Mucosa of gallbladder (tissue), 1 donor: ENCODE results near the gene ZBTB25. TPM values are rescaled to one million over a fixed set of nuclear protein-coding genes. Genes with fewer than 3 reads are reported as not detected.

Experiments
- DNase-seq: peaks from one replicate; pipeline ENCODE4 v3.0.0-alpha.2; 2020; ENCODE audit warnings: low spot score
- total RNA-seq: library from RNA; stranded (reverse); gene quantifications from one replicate; pipeline ENCODE4 v1.2.1, GENCODE V29; 2021
- donor health status: DM: no; HTN: no; CAD: no.

The ZBTB25 gene
- total RNA-seq, 1 donor from 2014 or later: 13.6 TPM

DNA sequence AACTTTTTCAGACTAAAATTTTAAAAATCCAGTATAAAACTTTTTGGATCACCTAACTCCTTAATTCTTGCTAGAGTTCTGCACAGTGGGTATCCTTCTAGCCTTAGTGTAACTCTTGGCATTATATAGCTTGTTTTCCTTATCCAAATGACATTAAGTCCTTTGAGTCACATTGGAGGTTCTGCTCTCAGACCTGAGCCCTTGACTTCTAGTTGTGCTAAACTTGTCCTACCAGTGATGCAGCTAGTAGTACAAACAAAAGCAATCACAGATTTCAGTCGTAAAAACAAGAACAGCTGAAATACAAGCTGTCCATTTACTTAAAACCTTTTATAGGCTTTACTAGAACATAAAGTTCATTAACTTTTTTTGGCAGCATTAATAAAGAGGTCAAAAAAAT lies 11.4 kb upstream of the ZBTB25 start:
- DNase-seq: no peak

GRCh38 chr14:64513271-64513670 lies 9.6 kb upstream of the ZBTB25 start:
- no peak for DNase-seq

GRCh38 chr14:64510825-64511671 lies 7.4 kb upstream of the ZBTB25 start:
- peak; percentile 78 for DNase-seq

GRCh38 chr14:64509036-64509435 lies 5.4 kb upstream of the ZBTB25 start:
- no peak for DNase-seq

DNA sequence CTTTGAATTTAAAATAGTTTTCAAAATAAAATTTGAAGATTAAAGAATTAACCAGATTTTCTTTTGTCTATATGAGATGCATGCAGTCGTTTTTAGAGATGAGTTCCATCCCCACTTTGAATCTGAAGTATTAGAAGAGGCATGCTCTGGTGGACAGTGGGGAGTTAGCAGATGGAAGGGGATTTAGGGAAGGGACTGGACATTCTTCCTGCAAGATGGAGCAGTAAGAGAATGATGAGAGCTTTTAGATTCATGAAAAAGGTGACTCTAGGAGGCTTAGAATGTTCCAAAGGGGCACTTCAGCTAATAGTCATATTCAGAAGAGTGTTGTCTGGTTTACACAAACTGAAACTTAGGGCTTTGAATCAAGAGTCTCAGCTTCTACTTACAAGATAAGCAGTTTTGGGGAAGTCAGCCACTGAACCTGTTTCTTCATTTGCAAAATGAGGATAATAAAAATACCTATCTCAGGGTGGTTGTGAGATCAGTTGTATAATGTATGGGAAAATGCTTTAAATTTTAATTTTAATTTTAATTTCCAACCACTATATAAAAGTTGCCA lies 4.7 kb upstream of the ZBTB25 start:
- DNase-seq: no peak

DNA sequence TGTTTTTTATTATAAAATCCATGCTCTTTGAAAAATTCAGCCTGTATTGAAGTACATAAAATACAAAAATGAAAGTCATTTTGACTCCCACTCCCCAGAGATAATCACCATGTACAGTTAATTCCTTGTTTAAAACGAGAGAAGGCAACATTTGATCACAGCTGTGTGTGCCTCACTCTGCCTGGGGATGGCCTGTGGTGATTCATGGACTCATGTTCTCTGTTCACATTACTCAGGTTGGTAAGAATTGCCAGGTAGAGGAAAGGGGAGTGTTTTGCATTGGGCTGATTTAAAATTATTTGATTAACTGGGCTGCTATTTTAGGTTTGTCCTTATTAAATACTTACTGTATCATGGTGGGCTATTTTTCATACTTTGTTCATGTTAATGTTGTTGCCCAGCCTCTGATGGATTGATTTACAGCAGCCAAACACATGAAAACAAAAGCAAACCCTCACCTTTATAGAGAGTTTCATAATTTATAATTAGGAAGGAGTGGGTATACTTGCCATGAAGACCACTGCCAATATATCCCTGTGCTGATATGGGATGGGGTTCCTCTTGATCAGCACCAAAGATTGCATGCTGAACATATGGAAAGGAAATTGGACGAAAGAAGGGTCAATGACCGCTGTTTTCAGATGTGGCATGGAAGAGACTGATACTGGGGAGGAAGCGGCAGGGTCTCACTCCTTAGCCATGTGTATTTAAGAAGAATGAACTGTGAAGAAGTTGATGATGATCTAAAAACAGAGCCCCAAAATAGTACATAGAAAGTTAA lies 3.9 kb upstream of the ZBTB25 start:
- DNase-seq: no peak

- DNase-seq: no peak
Observed at GRCh38 chr14:64506721-64507120, 3.1 kb upstream of the ZBTB25 start.

DNA sequence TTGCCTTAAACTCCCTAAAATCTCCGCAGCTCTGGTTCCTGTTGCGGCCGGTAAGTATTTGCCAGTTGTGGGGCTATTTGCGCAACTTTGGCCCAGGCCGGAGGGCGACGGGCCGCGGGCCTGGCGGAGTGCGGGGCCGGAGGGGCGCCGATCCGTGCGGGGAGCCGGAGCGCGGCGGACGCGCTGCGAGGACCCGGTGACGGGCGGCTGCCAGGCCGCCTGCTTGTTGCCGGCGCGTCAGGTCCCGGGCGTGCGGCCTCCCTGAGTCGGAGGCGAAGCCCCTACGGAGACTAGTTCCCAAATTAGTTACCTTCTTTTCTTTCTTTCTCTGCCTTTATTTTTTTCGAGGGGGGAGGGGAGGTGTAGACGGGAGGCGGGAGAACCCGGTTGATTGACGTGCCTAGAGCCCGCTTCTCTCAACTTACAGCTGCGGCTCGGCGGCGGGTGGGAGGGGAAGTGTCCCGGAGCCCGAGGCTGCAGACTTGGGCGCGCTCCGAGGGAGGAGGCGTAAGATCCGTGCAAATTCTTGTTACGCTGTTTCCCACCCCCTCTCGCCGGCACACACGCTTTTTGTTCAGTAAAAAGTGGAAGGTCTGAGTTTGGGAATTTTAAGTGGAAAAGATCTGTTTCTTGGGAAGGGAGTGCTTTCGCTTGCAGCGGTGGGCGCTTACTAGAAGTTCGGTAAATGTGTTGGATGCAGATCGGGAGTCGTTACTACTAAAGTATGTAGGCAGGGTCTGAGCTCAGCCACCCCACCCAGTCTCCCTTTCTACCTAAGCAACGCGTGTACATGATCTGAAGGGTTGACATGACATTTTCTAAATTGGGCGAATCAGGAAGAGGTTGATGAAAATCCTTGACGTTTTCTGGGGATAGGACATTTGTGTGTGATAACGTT lies 1.5 kb upstream of the ZBTB25 start:
- DNase-seq: peak; percentile 89

- DNase-seq: peak; percentile 82
Observed at GRCh38 chr14:64504310-64504896, 765 bp upstream of the ZBTB25 start, which contains the start of gene ZBTB1. TSS of gene ZBTB1 (plus strand) at chr14:64504770. CDS start at chr14:64521505, 16,735 bp downstream.

DNA sequence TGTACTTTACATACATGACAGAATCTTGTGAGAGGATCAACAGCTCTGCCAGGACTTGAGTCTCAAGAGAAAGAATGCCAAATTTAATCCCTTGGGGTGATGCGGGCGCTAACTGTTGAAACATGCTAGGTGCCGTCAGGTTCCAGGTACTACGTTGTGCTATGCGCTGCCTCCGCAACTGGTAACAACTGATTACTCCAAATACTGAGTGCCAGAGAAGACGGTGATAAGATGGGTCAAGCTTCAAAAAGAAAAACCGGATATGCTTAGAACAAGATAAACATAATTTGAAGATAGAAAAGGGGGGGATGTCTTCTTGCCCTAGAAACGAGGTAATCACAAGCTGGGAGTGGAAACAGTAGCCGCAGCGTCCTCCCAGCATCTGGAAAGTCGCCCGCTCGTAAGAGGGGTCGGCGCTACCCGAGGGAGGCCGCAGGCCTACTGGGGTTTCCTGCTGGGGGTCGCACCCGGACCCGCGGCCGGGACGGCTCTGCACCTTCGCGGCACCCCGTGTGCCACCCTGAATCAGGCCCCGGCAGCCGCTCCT lies 678 bp downstream of the ZBTB25 start:
- DNase-seq: peak; percentile 23

DNA sequence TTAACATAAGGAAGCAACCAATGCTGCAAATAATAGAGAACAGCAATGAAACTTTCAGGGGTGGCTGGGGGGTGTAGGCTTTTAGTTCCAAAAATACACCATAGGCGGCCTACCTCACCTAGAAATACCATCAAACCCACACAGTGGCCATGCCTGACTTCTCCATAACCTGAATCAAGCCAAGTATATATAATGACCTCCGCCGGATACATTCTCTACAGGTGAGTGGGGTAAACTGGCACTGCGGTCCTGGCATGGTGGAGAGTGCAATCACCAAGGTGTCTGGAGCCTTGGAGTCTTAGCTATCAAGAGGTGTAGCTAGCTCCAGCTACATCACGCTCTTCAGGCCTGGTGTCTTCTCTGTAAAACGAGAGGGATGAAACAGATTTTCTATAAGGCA lies 1.2 kb downstream of the ZBTB25 start:
- DNase-seq: no peak

- DNase-seq: peak; percentile 20
Observed at GRCh38 chr14:64501411-64502171, 2.0 kb downstream of the ZBTB25 start.

DNA sequence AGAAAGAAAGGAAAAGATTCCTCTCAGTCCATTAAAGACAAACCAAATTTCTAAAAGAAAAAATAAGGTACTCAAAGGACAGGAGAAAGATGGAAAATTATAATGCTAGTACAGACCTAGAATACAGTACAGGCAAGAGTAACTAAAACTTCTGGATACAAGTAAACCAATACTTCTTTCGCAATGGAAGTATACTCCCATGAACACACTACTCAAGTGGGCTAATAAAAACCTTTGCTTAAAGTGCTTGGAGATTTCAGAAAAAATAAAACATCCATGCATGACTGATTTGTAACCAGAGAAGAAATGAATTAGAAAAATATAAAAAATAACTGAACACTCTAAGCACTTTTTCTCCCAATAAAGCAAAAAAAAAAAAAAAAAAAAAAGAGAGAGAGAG lies 3.5 kb downstream of the ZBTB25 start:
- DNase-seq: no peak

DNA sequence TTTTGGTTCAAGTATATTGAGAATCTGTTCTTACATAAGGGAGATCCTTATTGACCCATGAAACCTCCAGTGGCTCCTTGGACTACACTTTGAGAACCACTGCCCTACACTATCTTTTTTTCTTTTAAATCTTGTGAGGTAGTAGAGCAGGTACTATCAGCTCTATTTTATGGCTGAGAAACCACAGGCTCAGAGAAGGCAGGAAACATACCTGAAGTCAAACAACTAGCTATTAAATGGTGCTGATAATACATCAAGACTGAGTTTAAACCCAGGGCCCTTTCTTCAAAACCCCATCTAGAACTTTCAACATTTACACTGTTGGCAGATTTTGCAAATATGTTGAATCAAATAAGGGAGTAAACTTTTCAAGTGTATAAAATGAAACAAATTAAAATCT lies 6.9 kb downstream of the ZBTB25 start:
- no peak for DNase-seq

DNA sequence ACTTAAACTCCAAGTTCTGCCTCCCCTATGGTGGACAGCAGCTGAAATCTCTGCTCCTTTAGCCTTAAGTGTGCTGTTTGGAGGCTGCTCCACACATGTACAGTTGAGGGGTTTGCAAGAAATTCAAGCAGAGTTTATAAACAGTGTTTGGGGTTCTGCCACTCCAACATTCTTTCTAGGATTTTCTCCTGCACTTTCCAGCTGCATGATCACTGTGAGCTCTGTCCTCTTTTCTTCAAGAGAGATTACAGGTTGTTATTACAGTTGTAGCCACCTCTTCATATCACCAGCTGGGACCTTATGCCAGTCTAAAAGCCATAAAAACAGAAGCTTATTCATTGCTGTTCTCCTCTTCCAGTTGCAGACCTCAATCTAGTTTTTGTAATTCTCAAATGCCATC lies 8.4 kb downstream of the ZBTB25 start:
- no peak for DNase-seq

DNA sequence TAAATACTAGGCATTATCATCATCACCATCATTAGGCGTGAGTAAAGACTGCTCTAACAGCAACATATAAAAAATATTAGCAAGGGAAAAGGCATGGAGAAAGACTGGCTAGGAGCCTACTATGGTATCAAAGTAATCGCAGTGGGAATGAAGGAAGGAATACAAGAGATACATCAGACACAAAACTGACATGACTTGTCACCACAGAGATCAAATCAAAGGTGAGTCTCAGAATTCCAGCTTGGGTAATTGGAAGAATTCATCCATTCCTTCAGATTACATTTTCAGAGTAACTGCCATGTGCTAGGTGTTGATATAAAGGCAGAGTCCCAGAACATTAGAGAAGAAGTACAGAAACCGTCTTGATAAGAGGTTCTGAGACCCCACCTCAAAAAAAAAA lies 10.2 kb downstream of the ZBTB25 start:
- no peak for DNase-seq

- no peak for DNase-seq
Observed at GRCh38 chr14:64491637-64492036, 12.0 kb downstream of the ZBTB25 start.

GRCh38 chr14:64488590-64489099 lies 15.0 kb downstream of the ZBTB25 start:
- DNase-seq: no peak

GRCh38 chr14:64478634-64479250 lies 24.9 kb downstream of the ZBTB25 start:
- no peak for DNase-seq
